ENCODE data around the gene RALY. TPM values are rescaled to one million over a fixed set of nuclear protein-coding genes. Genes with fewer than 3 reads are reported as not detected.
"Not testable (repeated sequence)": the region's sequence is repeated elsewhere in the genome, so short reads cannot be mapped to it uniquely, and the experiment has no call there.

The RALY gene
- total RNA-seq, 1 donor from 2014 or later, result 71.0 TPM

DNA sequence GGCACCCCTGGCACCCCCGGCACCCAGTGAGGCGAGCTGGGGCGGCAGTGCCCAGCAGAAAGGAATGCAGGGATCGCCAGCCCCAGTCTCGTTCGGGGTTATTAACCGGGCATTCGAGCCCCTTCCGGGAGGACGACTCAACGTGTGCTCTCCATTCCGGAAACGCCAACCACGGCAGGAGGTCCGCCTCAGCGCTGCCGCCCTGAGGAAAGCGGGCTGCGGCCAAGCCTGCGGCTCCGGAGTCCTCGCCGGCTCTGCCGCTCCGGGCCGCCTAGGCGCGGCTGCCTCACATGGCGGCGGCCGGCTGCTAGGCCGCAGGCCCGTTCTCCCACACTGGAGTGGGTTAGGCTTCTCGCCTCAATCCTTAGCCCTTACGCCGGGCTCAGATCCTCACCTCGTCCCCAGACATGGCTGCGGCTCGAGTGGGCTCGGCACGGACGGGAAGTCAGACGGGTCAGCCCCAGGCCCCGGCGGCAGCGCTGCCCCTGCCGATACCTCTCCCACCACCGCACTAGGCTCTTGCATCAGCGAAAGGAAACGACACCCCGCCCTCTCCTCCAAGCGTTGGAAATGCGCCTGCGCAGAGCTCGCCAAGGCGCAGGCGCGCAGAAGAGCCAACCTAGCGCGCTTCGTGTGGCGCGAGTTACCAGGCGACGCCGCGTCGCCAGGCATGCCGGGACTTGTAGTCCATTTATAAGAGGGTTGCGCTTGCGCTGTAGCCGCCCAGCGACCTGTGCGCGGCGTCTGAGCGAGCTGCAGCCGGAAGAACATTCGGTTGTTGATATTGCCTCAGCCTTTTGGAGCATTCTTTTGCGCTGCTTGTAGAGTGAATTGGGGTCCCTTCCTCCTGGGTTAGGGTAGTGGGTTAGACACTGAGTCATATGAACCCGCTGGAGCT, 118.2 kb downstream of the RALY start, which contains the start of gene EIF2S2:
Gene EIF2S2, minus strand, starts transcription at position 542 of the 898 bp plus-strand sequence. Its CDS starts 133 bp downstream, at position 409.
- DNase-seq, result peak; percentile 99

GRCh38 chr20:34112600-34113101, 118.9 kb downstream of the RALY start:
- peak; percentile 61 for DNase-seq

DNA sequence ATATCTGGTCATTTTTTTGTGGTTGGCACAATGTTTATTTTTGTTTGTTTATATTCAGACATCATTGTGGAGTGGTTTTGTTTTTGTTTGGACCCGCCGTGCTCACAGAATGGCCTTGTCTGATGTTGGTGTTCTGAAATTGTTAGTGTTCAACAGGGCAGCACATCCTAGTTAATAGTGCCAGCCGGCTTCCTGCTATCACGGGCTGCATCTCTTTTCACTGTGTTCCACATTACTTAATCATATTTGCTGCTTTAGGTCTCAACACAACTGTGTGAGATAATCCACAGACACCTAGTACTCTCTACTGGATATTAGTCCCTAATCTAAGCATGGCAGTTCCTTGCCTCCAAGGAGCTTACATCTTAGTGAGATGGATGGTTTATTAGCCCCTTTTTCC, 121.1 kb downstream of the RALY start:
- DNase-seq, result no peak

- DNase-seq, result no peak
These were observed 121.5 kb downstream of the RALY start for GRCh38 chr20:34115232-34115631.

- DNase-seq, result no peak
These were observed 126.5 kb downstream of the RALY start for GRCh38 chr20:34120213-34120612.

DNA sequence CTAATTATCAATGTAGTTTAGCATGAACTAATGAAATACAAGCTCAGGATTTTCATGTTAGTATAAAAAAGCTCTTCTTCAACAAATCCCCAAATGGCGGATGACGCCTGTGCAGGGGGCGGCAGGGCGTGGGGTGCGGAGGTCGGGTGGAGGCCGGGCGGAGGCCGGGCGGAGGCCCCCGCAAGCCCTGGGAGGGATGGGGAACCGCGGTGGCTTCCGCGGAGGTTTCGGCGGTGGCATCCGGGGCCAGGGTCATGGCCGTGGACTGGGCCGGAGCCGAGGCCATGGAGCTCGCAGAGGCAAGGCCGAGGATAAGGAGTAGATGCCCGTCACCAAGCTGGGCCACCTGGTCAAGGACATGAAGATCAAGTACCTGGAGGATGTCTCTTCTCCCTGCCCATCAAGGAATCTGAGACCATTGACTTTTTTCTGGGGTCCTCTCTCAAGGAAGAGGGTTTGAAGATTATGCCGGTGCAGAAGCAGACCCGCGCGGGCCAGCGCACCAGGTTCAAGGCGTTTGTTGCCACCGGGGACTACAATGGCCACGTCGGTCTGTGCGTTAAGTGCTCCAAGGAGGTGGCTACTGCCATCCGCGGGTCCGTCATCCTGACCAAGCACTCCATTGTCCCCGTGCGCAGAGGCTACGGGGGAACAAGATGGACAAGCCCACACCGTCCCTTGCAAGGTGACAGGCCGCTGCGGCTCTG, 128.7 kb downstream of the RALY start:
- DNase-seq, result no peak

- no peak for DNase-seq
These were observed 129.6 kb downstream of the RALY start for GRCh38 chr20:34123309-34123708.

DNA sequence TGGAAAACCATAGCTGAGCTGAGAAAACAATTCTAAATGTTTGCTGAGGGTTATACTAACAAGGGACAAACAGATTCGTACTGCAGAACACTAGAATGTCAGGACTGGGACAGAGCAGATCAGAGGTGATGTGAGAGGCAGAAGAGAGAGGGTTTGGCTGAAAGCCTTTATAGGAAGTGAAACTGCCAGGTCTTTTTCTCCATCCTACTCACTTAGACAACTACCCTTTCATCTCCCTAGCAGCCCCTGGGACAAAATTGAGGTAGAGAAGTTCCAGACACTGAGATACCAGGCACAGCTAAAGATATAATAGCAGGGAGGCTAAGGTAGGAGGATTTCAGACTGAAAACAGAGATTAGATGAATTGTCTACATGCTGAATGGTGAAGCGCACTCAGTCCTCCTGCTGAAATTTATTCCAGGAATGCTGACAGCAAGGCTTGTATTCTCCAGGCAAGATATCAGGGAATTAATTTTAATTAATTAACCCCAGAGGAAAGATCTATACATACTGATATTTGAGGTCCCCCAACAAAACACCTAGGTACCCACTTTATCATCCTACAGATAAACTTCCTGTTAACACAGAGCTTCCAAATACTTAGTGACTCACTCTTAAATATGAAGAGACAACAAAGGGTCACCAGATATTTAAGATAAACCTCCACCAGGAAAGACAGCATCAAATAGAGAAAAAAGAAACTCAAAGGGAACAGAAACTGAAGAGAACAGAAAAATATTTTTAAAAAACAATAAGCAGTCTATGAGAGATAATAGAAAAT, 130.9 kb downstream of the RALY start:
- no peak for DNase-seq

DNA sequence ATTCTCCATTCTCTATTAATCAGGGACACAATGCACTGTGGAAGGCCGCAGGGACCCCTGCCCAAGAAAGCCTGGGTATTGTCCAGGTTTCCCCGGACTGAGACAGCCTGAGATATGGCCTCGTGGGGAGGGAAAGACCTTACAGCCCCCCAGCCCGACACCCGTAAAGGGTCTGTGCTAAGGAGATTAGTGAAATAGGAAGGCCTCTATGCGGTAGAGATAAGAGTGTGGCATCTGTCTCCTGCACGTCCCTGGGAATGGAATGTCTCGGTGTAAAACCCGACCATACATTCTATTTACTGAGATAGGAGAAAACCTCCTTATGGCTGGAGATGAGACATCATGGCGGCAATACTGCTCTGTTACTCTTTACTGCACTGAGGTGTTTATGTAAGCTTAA, 134.1 kb downstream of the RALY start:
- no peak for DNase-seq

DNA sequence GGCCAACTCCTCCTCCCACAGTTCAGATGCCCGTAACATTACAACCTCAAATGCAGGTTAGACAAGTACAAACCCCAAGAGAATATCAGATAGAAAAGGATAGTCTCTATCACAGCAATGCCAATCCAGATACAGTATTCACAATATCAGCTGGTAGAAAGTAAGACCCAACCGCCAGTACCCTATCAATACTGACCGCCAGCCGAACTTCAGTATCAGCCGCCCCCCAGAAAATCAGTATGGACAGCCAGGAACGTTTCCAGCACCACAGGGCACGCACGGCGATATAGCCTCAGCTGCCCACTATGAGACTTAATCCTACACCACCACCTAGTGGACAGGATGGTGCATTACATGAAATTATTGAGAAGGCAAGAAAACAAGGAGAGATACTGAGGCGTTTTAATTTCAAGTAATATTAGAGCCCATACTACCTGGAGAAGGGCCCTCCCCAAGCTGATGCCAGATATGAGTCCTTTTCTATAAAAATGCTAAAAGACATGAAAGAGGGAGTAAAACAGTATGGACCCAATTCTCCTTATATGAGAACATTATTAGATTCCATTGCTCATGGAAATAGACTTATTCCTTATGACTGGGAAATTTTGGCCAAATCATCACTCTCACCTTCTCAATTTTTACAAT, 135.9 kb downstream of the RALY start:
- DNase-seq, result peak; percentile 88

DNA sequence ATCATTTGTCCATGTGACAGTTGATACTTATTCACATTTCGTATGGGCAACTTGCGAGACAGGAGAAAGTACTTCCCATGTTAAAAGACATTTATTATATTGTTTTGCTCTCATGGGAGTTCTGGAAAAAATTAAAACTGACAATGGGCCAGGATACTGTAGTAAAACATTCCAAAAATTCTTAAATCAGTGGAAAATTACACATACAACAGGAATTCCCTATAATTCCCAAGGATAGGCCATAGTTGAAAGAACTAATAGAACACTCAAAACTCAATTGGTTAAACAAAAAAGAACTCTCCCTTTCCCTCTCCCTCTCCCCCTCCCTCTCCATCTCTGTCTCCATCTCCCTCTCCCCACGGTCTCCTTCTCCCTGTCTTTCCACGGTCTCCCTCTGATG, 137.8 kb downstream of the RALY start:
- no peak for DNase-seq

DNA sequence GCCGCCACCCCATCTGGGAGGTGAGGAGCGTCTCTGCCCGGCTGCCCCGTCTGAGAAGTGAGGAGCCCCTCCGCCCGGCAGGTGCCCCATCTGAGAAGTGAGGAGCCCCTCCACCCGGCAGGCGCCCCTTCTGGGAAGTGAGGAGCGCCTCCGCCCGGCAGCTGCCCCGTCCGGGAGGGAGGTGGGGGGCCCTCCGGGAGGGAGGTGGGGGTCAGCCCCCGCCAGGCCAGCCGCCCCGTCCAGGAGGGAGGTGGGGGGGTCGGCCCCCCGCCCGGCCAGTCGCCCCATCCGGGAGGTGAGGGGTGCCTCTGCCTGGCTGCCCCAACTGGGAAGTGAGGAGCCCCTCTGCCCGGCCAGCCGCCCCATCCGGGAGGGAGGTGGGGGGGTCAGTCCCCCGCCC, 138.8 kb downstream of the RALY start:
- DNase-seq, result not testable (repeated sequence)

DNA sequence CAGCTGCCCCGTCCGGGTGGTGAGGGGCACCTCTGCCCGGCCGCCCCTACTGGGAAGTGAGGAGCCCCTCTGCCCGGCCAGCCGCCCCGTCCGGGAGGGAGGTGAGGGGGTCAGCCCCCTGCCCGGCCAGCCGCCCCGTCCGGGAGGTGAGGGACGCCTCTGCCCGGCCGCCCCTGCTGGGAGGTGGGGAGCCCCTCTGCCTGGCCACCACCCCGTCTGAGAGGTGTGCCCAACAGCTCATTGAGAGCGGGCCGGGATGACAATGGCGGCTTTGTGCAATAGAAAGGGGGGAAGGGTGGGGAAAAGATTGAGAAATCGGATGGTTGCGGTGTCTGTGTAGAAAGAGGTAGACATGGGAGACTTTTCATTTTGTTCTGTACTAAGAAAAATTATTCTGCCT, 139.2 kb downstream of the RALY start:
- not testable (repeated sequence) for DNase-seq

- not testable (repeated sequence) for DNase-seq
These were observed 139.7 kb downstream of the RALY start for GRCh38 chr20:34133365-34133860.

Other genes with a start within 250 kb of the RALY start
- 58.2 and 58.8 TPM in 2 replicates for gene CHMP4B, start 182.6 kb upstream of the RALY start, total RNA-seq
- gene EIF2S2, start 118.3 kb downstream of the RALY start, total RNA-seq, result 90.2 and 151 TPM in 2 replicates
- not detected in 2 replicates for gene ASIP, start 247.5 kb downstream of the RALY start, total RNA-seq

Data from dermis blood vessel endothelial cell (primary cell).